IPS-18a (cell line): Measurements from ENCODE around the gene RPRD1B.

Source experiments
- H3K27ac ChIP-seq: one replicate; pipeline ENCODE4 v1.5.1; 2013; ENCODE audit warnings: low read length
- H3K27me3 ChIP-seq: one replicate; pipeline ENCODE4 v1.6.1; 2013; ENCODE audit warnings: mild to moderate bottlenecking, low read length; ENCODE audit not compliant: control insufficient read depth, insufficient read depth
- H3K36me3 ChIP-seq: one replicate; pipeline ENCODE4 v1.6.1; 2013; ENCODE audit warnings: low read depth, low read length; ENCODE audit not compliant: control insufficient read depth
- H3K4me1 ChIP-seq: one replicate; pipeline ENCODE4 v1.6.1; 2013; ENCODE audit warnings: low read depth, low read length; ENCODE audit not compliant: control insufficient read depth
- H3K4me3 ChIP-seq: one replicate; pipeline ENCODE4 v1.5.1; 2013; ENCODE audit warnings: low read length
- H3K9ac ChIP-seq: one replicate; pipeline ENCODE4 v1.6.1; 2013; ENCODE audit warnings: mild to moderate bottlenecking, low read length, moderate library complexity
- H3K9me3 ChIP-seq: one replicate; pipeline ENCODE4 v1.6.1; 2013; ENCODE audit warnings: low read depth, low read length; ENCODE audit not compliant: control insufficient read depth

Gene RPRD1B

GRCh38 chr20:38083338-38084048 lies 49.9 kb downstream of the RPRD1B start:
- Histone ChIP-seq H3K9ac (no peak overlapping the region), H3K9me3 (no peaks in the 10 kb centered on the region), H3K4me1 (no peaks in the 10 kb centered on the region), H3K36me3 (peaks cover 18% of the 10 kb centered on the region), H3K27me3 (no peaks in the 10 kb centered on the region), H3K4me3 (no peak overlapping the region), H3K27ac (no peak overlapping the region)

DNA sequence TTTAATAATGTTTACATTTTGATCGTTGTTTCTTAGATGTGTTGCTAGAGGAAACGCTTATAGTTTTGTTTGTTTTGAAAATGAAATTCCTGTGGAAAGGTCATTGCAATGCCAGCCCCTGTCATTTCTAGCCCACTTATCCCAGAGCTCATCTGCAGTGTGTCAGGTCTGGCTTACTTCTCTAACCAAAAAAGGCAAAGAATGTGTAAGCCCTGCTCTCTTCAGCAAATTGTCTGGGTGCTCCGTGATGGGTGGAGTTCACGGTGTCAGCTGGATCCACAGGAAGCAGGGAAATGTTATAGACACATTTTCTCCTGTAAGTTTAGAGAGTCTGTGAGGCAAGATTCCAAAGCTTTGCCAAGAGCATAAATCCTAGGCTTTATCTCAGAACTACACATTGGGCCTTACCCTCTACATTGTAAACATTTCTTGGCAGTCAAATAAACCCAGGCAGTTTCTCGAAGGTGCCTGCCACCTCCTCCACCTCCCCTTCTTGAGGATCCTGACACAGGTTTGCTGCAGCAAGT lies 50.9 kb downstream of the RPRD1B start:
- H3K36me3 ChIP-seq = peaks cover 21% of the 10 kb centered on the region
- H3K9ac ChIP-seq = no peak overlapping the region
- H3K4me1 ChIP-seq = no peaks in the 10 kb centered on the region
- no peaks in the 10 kb centered on the region for H3K27me3 ChIP-seq
- no peaks in the 10 kb centered on the region for H3K9me3 ChIP-seq
- H3K4me3 ChIP-seq = no peak overlapping the region
- H3K27ac ChIP-seq = no peak overlapping the region

GRCh38 chr20:38085026-38085425 lies 51.5 kb downstream of the RPRD1B start:
- Histone ChIP-seq H3K9ac (no peak overlapping the region), H3K9me3 (no peaks in the 10 kb centered on the region), H3K4me3 (no peak overlapping the region), H3K36me3 (peaks cover 26% of the 10 kb centered on the region), H3K27me3 (no peaks in the 10 kb centered on the region), H3K27ac (no peak overlapping the region), H3K4me1 (no peaks in the 10 kb centered on the region)

DNA sequence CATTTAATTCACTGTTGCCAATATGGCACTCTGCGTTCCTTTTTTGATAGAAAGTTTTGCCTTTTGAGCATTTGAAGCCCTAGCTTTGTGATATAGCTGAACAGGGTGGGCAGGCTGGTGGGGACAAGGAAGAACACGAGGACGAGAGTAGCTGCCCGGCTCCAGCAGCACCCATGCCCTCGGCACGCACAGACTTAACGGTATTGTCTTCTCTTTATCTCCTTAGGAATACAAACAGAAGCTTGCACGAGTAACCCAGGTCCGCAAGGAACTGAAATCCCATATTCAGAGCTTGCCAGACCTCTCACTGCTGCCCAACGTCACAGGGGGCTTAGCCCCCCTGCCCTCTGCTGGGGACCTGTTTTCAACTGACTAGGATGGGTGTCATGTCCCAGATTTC lies 56.0 kb downstream of the RPRD1B start:
- H3K4me3 ChIP-seq = no peak overlapping the region
- no peaks in the 10 kb centered on the region for H3K4me1 ChIP-seq
- H3K27ac ChIP-seq = no peak overlapping the region
- no peaks in the 10 kb centered on the region for H3K27me3 ChIP-seq
- peaks cover 40% of the 10 kb centered on the region for H3K36me3 ChIP-seq
- H3K9ac ChIP-seq = no peak overlapping the region
- no peaks in the 10 kb centered on the region for H3K9me3 ChIP-seq

DNA sequence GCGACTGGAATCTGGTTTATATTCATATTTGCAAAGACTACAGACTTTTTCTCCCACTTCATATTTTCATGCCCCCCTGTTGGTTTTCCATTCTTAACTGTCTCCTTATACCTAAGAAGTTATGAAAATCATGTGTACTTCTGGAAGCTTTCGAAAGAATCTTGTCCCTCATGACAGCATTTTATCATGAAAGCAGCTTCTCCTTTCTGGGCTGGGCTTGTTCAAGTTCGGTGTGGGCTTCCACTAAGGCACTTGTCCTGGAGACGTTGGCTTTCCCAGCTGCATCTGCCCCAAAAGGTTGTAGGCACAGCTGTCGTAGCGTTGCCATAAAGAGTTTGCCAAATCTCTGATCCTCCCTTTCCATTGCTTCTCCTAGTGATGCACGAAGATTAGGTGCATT lies 56.5 kb downstream of the RPRD1B start:
- Histone ChIP-seq H3K36me3 (peaks cover 40% of the 10 kb centered on the region), H3K9ac (no peak overlapping the region), H3K4me1 (no peaks in the 10 kb centered on the region), H3K27me3 (no peaks in the 10 kb centered on the region), H3K4me3 (no peak overlapping the region), H3K9me3 (no peaks in the 10 kb centered on the region), H3K27ac (no peak overlapping the region)

DNA sequence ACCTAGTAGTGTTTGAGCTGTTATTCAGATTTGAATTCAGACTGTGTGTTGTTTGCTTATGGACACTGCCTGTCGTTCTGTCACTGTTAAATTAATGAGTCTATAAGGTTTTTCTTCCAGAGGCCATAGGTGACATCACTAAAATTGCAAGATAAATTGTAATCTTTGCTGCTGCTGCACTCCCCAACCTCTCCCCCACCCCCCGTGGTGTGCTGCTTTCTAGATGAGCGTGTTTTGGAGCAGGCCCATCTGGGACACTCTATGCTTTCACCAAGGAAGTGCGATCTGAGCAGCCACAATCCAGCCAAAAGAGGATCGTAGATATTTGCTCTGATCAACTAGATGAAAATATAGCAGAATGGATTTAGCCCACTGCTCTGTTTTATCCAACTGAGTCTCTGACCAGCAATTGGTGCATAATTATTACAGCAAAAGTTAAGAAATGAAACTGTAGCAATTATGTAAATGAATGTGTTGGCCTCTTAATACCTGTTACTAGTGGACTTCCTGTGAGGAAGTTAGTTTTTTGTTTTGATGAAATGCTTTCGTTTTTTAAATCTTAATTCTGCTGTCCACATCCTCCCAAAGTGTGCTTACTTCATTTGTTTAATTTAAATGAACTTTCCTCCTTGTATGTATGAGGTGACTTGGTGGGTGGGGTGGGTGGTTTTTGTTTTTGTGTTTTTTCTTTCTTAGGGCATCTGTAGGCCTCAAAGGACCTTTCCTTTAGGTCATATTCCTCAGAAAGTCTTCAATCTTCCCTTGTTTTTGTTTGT lies 58.1 kb downstream of the RPRD1B start:
- Histone ChIP-seq H3K9ac (no peak overlapping the region), H3K4me1 (no peaks in the 10 kb centered on the region), H3K27me3 (no peaks in the 10 kb centered on the region), H3K4me3 (no peak overlapping the region), H3K27ac (no peak overlapping the region), H3K9me3 (no peaks in the 10 kb centered on the region), H3K36me3 (peaks cover 33% of the 10 kb centered on the region)

- Histone ChIP-seq H3K27me3 (no peaks in the 10 kb centered on the region), H3K27ac (no peak overlapping the region), H3K4me3 (no peak overlapping the region), H3K4me1 (no peaks in the 10 kb centered on the region), H3K36me3 (peaks cover 32% of the 10 kb centered on the region), H3K9ac (no peak overlapping the region), H3K9me3 (no peaks in the 10 kb centered on the region)
Measured at GRCh38 chr20:38092260-38092857, 58.8 kb downstream of the RPRD1B start.

DNA sequence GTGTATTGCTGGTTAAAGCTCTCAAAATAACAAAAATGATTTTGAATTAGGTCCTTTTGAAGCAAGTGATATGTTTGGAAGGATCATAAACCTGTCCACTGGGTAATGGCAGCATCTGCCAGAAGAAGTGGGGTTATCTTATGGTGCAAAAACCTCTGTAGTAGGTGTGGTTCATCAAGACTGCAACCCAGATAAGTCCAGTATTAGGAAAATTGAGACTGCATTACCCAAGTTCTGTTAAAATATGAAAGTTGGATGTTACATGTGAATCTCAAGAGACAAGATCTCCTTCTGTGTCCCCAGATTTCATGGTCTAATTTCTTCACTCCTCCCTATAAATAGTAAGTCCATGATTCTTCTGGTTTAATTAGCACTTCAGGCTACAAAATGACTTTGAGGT lies 59.4 kb downstream of the RPRD1B start:
- no peak overlapping the region for H3K9ac ChIP-seq
- no peak overlapping the region for H3K27ac ChIP-seq
- H3K27me3 ChIP-seq = no peaks in the 10 kb centered on the region
- no peak overlapping the region for H3K4me3 ChIP-seq
- no peaks in the 10 kb centered on the region for H3K9me3 ChIP-seq
- H3K36me3 ChIP-seq = peaks cover 27% of the 10 kb centered on the region
- no peaks in the 10 kb centered on the region for H3K4me1 ChIP-seq

- H3K9ac ChIP-seq = no peak overlapping the region
- H3K27ac ChIP-seq = no peak overlapping the region
- H3K27me3 ChIP-seq = no peaks in the 10 kb centered on the region
- H3K9me3 ChIP-seq = no peaks in the 10 kb centered on the region
- H3K4me1 ChIP-seq = no peaks in the 10 kb centered on the region
- H3K36me3 ChIP-seq = peaks cover 20% of the 10 kb centered on the region
- H3K4me3 ChIP-seq = no peak overlapping the region
Measured at GRCh38 chr20:38093641-38094077, 60.1 kb downstream of the RPRD1B start.

DNA sequence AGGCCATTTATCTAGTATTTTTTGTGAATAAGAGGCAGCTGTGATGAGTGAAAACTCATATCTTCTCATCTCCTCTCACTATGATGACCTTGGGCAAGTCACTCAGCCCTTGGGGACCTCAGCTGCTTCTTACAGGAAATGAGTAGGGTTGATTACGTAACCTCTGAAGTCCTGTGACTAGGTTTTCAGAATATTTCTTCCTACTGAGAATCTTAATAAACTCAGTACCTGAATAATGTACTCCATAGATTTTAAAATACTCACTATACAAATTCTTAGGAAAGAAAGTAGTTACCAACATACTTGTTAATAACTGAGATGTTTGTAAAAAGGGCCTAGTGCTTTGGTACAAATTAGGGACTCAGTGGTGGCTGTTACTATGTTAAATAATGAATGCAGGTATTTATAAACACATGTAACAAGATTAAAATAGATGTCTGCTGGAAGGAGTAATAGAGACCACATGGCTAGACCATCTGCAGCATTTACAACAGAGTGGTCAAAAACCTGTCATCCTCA lies 60.9 kb downstream of the RPRD1B start:
- Histone ChIP-seq H3K4me1 (no peaks in the 10 kb centered on the region), H3K27ac (no peak overlapping the region), H3K36me3 (peaks cover 19% of the 10 kb centered on the region), H3K27me3 (no peaks in the 10 kb centered on the region), H3K9me3 (no peaks in the 10 kb centered on the region), H3K4me3 (no peak overlapping the region), H3K9ac (no peak overlapping the region)

DNA sequence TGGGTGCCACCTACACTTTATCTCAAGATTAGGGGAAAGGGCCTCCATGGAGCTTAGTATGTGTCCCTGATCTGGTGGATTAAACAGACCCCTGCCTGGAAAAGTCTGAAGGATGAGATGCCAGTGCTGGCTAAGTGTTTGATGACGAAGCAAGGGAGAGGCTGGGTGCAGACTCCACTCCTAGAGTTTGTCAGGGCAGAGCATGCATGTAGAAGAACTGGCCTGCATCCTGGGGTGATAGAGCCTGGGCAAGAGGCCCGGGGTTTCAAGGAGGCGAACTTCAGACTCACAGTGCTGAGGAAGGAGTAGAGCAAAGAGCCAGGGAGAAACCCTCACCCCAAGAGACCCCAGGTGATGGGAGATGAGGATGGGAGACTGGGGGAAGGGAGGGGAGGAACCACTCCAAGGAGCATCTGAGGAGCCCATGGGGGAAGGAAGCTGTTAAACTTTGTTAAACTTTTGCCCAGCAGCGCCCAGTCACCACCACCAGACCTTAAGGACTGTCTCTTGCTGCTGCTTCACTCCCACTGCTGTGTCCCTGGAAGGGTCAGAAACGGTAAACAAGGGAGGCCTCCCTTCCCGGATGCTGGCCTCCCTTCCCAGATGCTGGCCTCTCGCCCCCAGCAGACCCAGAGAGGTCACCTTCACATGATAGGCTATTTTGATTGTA lies 61.6 kb downstream of the RPRD1B start:
- Histone ChIP-seq H3K4me1 (no peaks in the 10 kb centered on the region), H3K27ac (no peak overlapping the region), H3K4me3 (no peak overlapping the region), H3K9me3 (no peaks in the 10 kb centered on the region), H3K9ac (no peak overlapping the region), H3K36me3 (peaks cover 12% of the 10 kb centered on the region), H3K27me3 (no peaks in the 10 kb centered on the region)
